Endothelial cell of umbilical vein (primary cell): Measurements from ENCODE around the gene SART3. TPM values are rescaled to one million over a fixed set of nuclear protein-coding genes. Genes with fewer than 3 reads are reported as not detected.
"Not testable (repeated sequence)": the region's sequence is repeated elsewhere in the genome, so short reads cannot be mapped to it uniquely, and the experiment has no call there.

Experiments
- BruUV-seq: library from RNA; stranded (reverse); fragments of 400-500 nt; replicated peaks from 2 replicates; lab custom pipeline; 2021; lab: Mats Ljungman, UMichigan
- CTCF ChIA-PET: fragments of 300-600, 350-600 bp; sonication (Branson Sonifier 250); formaldehyde crosslinking; loops from one replicate; lab custom pipeline; 2021; ENCODE audit warnings: antibody characterized with exemption, inconsistent platforms; lab: Charles Lee
- POLR2A ChIA-PET: fragments of 300-600, 350-600 bp; sonication (Branson Sonifier 250); formaldehyde crosslinking; loops from one replicate; lab custom pipeline; 2021; ENCODE audit warnings: antibody characterized with exemption, inconsistent platforms; lab: Charles Lee
- DNase-seq: peaks from one replicate; pipeline ENCODE4 v3.0.0-alpha.2; 2011; ENCODE audit warnings: low read depth, low spot score
- FAIRE-seq: peaks from 2 replicates; lab custom pipeline; 2011; peaks lifted over from hg19 to GRCh38; lab: Jason Lieb, UNC
- H2AFZ ChIP-seq: 2 replicates; pipeline ENCODE4 v1.6.0; 2012; ENCODE audit warnings: low read depth, low read length, control low read depth, inconsistent platforms
- H3K27ac ChIP-seq: 2 replicates; pipeline ENCODE4 v1.5.1; 2011; ENCODE audit warnings: low read depth, mild to moderate bottlenecking, control low read depth, low read length, moderate library complexity; ENCODE audit not compliant: insufficient read depth
- H3K27me3 ChIP-seq, 2 experiments: 2 replicates each; pipeline versions ENCODE4 v1.6.0 to v1.6.1; 2011; ENCODE audit warnings: low read length in 2 of 2, mixed read lengths in 1 of 2; ENCODE audit not compliant: control insufficient read depth in 2 of 2, insufficient read depth in 2 of 2
- H3K36me3 ChIP-seq, 2 experiments: 2 replicates in 1 of 2; 3 replicates in 1 of 2; pipeline ENCODE4 v1.5.1; 2011; ENCODE audit warnings: low read length in 2 of 2, mild to moderate bottlenecking in 1 of 2, moderate library complexity in 1 of 2; ENCODE audit not compliant: control insufficient read depth in 2 of 2, insufficient read depth in 2 of 2; ENCODE audit errors: extremely low read depth in 1 of 2
- H3K4me1 ChIP-seq: 3 replicates; pipeline ENCODE4 v1.5.1; 2011; ENCODE audit warnings: mild to moderate bottlenecking, low read length; ENCODE audit not compliant: control insufficient read depth, insufficient read depth; ENCODE audit errors: extremely low read depth
- H3K4me2 ChIP-seq: 2 replicates; pipeline ENCODE4 v1.6.1; 2011; ENCODE audit warnings: low read length, control low read depth, mixed read lengths; ENCODE audit not compliant: insufficient read depth
- H3K4me3 ChIP-seq, 3 experiments: fragments of 200-600 bp in 1 of 3; sonication (generic), shearing (Covaris generic) in 1 of 3; replicated peaks in 1 of 3; 2 replicates each; pipeline ENCODE4 v1.5.1; 2011 to 2016; ENCODE audit warnings: control low read depth in 3 of 3, low read length in 3 of 3, mild to moderate bottlenecking in 2 of 3, inconsistent platforms in 1 of 3, low read depth in 1 of 3, moderate library complexity in 1 of 3; ENCODE audit not compliant: insufficient read depth in 1 of 3
- H3K79me2 ChIP-seq: 2 replicates; pipeline ENCODE4 v1.6.0; 2012; ENCODE audit warnings: low read length, inconsistent platforms; ENCODE audit not compliant: control insufficient read depth, insufficient read depth
- H3K9ac ChIP-seq: replicated peaks from 2 replicates; pipeline ENCODE3; 2011; ENCODE audit warnings: low read length, control low read depth; ENCODE audit not compliant: insufficient read depth; ENCODE audit errors: extremely low read depth
- H3K9me1 ChIP-seq: replicated peaks from 3 replicates; pipeline ENCODE4 v1.6.0; 2011; ENCODE audit warnings: mild to moderate bottlenecking, low read length; ENCODE audit not compliant: control insufficient read depth, insufficient read depth; ENCODE audit errors: extremely low read depth
- H3K9me3 ChIP-seq: replicated peaks from 2 replicates; pipeline ENCODE4 v1.5.1; 2012; ENCODE audit warnings: low read length, inconsistent platforms; ENCODE audit not compliant: control insufficient read depth, insufficient read depth
- H4K20me1 ChIP-seq: replicated peaks from 2 replicates; pipeline ENCODE3; 2011; ENCODE audit warnings: mild to moderate bottlenecking, low read length; ENCODE audit not compliant: control insufficient read depth, insufficient read depth; ENCODE audit errors: extremely low read depth
- EZH2 ChIP-seq: IDR thresholded peaks from 2 replicates; pipeline ENCODE4 v1.6.1; 2012; ENCODE audit warnings: borderline replicate concordance, low read depth, mild to moderate bottlenecking, moderate library complexity, low read length, inconsistent platforms; ENCODE audit not compliant: severe bottlenecking
- FOS ChIP-seq: IDR thresholded peaks from 2 replicates; pipeline ENCODE4 v1.6.1; 2011; ENCODE audit warnings: mild to moderate bottlenecking, low read length, moderate library complexity, borderline replicate concordance; ENCODE audit not compliant: insufficient read depth
- GATA2 ChIP-seq: IDR thresholded peaks from 2 replicates; pipeline ENCODE4 v1.7.0; 2011; ENCODE audit warnings: low read depth, mild to moderate bottlenecking, moderate library complexity, mixed read lengths, low read length; ENCODE audit not compliant: insufficient read length, insufficient read depth
- JUN ChIP-seq: IDR thresholded peaks from 2 replicates; pipeline ENCODE4 v1.6.1; 2011; ENCODE audit warnings: borderline replicate concordance, low read depth; ENCODE audit not compliant: insufficient read length, insufficient read depth
- MAX ChIP-seq: IDR thresholded peaks from 2 replicates; pipeline ENCODE4 v1.6.1; 2011; ENCODE audit not compliant: insufficient read depth, insufficient read length
- MYC ChIP-seq: IDR thresholded peaks from one replicate; pipeline ENCODE4 v1.6.1; 2011; ENCODE audit warnings: mild to moderate bottlenecking, low read depth, low read length
- POLR2A ChIP-seq: IDR thresholded peaks from 2 replicates; pipeline ENCODE4 v1.6.1; 2012; ENCODE audit warnings: low read depth, mild to moderate bottlenecking, control low read depth, low read length
- POLR2AphosphoS5 ChIP-seq: IDR thresholded peaks from 2 replicates; pipeline ENCODE4 v1.6.1; 2012; ENCODE audit warnings: low read depth, mild to moderate bottlenecking, control low read depth, low read length, moderate library complexity; ENCODE audit not compliant: insufficient read depth
- dilution Hi-C: fragments of 300-500 bp; cut with MboI; formaldehyde crosslinking; loops from one replicate; pipeline ENCODE4 v1.15.0; 2019; ENCODE audit warnings: low sequenced_read_pairs; ENCODE audit not compliant: extremely low pct_ligation_motif_present
- intact Hi-C: fragments of 100-400 bp; cut with micrococcal nuclease; formaldehyde crosslinking; loops from one replicate; pipeline ENCODE4 v1.10.0; 2022
- polyA plus RNA-seq, 4 experiments: library from polyadenylated mRNA; depleted of rRNA in 3 of 4; stranded (reverse) in 3 of 4; unstranded in 1 of 4; fragments of >200 nt; gene quantifications; 2 replicates each; pipeline versions ENCODE4 v1.2.1 to v1.2.3, GENCODE V29; 2011 to 2012; ENCODE audit warnings: missing spikeins in 1 of 4
- total RNA-seq: library from RNA; stranded (reverse); gene quantifications from 2 replicates; pipeline ENCODE4 v1.2.3, GENCODE V29; 2021
- TF ChIP-seq, protein P1 (sequence below), 2 donors: IDR thresholded peaks; 1 replicate in 1 of 2; 2 replicates in 1 of 2; pipeline ENCODE4 v1.5.1; 2011; ENCODE audit warnings: low read length in 2 of 2, mild to moderate bottlenecking in 2 of 2, moderate library complexity in 2 of 2, control low read depth in 1 of 2, inconsistent platforms in 1 of 2, low read depth in 1 of 2; ENCODE audit not compliant: insufficient read depth in 1 of 2; ENCODE audit errors: extremely low read depth in 1 of 2

SART3 gene
- total and polyA plus RNA-seq, 2 donors (not counting 3 experiments of a cell fraction or from before 2014, with no cell fraction given): 13.9 to 50.7 TPM

GRCh38 chr12:108487029-108487428 is 73.9 kb downstream of the SART3 start:
- not testable (repeated sequence) for BruUV-seq, FAIRE-seq

DNA sequence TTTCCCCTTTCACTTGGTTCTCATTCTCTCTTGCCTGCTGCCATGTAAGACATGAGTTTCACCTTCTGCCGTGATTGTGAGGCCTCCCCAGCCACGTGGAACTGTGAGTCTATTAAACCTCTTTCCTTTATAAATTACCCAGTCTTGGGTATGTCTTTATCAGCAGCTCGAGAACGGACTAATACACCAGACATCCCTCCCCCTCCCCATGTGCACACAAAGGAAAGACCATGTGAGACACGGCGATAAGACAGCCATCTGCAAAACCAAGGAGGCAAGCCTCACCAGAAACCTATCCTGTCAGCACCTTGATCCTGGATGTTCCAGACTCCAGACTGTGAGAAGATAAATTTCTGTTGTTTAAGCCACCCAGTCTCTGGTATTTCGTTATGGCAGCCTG is 75.6 kb downstream of the SART3 start:
- not testable (repeated sequence) for FAIRE-seq

More at GRCh38 chr12:108487029-108487428, 73.9 kb downstream of the SART3 start:
- H3K9me1 ChIP-seq, H3K4me2 ChIP-seq, H3K79me2 ChIP-seq, H3K27me3 ChIP-seq, H4K20me1 ChIP-seq, H3K27ac ChIP-seq, H3K4me1 ChIP-seq, H3K9ac ChIP-seq, POLR2A ChIA-PET, CTCF ChIA-PET, dilution Hi-C loops, H2AFZ ChIP-seq, H3K9me3 ChIP-seq, H3K4me3 ChIP-seq, intact Hi-C loops, H3K36me3 ChIP-seq, DNase-seq: not testable (repeated sequence)

GRCh38 chr12:108484845-108485244 is 76.1 kb downstream of the SART3 start:
- TF ChIP-seq GATA2 (no peak), MYC (no peak), FOS (no peak), MAX (no peak), EZH2 (no peak), POLR2AphosphoS5 (no peak), POLR2A (no peak), JUN (no peak)
- TF ChIP-seq, protein P1, sequence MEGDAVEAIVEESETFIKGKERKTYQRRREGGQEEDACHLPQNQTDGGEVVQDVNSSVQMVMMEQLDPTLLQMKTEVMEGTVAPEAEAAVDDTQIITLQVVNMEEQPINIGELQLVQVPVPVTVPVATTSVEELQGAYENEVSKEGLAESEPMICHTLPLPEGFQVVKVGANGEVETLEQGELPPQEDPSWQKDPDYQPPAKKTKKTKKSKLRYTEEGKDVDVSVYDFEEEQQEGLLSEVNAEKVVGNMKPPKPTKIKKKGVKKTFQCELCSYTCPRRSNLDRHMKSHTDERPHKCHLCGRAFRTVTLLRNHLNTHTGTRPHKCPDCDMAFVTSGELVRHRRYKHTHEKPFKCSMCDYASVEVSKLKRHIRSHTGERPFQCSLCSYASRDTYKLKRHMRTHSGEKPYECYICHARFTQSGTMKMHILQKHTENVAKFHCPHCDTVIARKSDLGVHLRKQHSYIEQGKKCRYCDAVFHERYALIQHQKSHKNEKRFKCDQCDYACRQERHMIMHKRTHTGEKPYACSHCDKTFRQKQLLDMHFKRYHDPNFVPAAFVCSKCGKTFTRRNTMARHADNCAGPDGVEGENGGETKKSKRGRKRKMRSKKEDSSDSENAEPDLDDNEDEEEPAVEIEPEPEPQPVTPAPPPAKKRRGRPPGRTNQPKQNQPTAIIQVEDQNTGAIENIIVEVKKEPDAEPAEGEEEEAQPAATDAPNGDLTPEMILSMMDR (IDR thresholded peaks at IDR 0.05; ENCODE audit: extremely low read depth in 1 of 2, insufficient read depth in 1 of 2, low read depth in 1 of 2, low read length in 2 of 2): no peak
- no peak overlapping the region for H3K4me2 ChIP-seq
- H4K20me1 ChIP-seq: no peaks in the 10 kb centered on the region
- H3K27ac ChIP-seq: no peak overlapping the region
- no peaks in the 10 kb centered on the region for H3K9me3 ChIP-seq
- dilution Hi-C loops: no loop called here
- no TSS peak for BruUV-seq
- intact Hi-C loops: no loop called here
- no peaks in the 10 kb centered on the region for H3K79me2 ChIP-seq
- no peaks in the 10 kb centered on the region for H3K27me3 ChIP-seq
- ChIA-PET CTCF (no interaction called here), POLR2A (no interaction called here)
- DNase-seq: no peak
- H2AFZ ChIP-seq: no peak overlapping the region
- no peaks in the 10 kb centered on the region for H3K36me3 ChIP-seq
- no peak for FAIRE-seq
- no peak overlapping the region for H3K9ac ChIP-seq
- H3K4me3 ChIP-seq: no peak overlapping the region
- H3K4me1 ChIP-seq: no peaks in the 10 kb centered on the region
- no peaks in the 10 kb centered on the region for H3K9me1 ChIP-seq

More for the DNA sequence above, 75.6 kb downstream of the SART3 start:
- H3K9me1 ChIP-seq, H3K4me1 ChIP-seq, CTCF ChIA-PET, H3K9ac ChIP-seq, H3K27me3 ChIP-seq, intact Hi-C loops, H3K4me2 ChIP-seq, H3K4me3 ChIP-seq, DNase-seq, H3K36me3 ChIP-seq, POLR2A ChIA-PET, H3K9me3 ChIP-seq, dilution Hi-C loops, H3K27ac ChIP-seq, BruUV-seq, H2AFZ ChIP-seq, H4K20me1 ChIP-seq, H3K79me2 ChIP-seq: not testable (repeated sequence)
